GM06990 (cell line): Measurements from ENCODE around the gene GOLPH3.
A peak's percentile ranks its signal among the peaks of the same experiment; 100 is the strongest.
"Not testable (repeated sequence)": the region's sequence is repeated elsewhere in the genome, so short reads cannot be mapped to it uniquely, and the experiment has no call there.

Source experiments
- DNase-seq: peaks from one replicate; pipeline ENCODE4 v3.0.0-alpha.2; 2011; ENCODE audit not compliant: insufficient read length; ENCODE audit errors: extremely low read depth
- H3K27me3 ChIP-seq: replicated peaks from 2 replicates; pipeline ENCODE4 v1.6.0; 2011; ENCODE audit warnings: low read length; ENCODE audit not compliant: control insufficient read depth, insufficient read depth
- H3K36me3 ChIP-seq: 2 replicates; pipeline ENCODE4 v1.5.1; 2011; ENCODE audit warnings: low read length; ENCODE audit not compliant: control insufficient read depth, insufficient read depth
- H3K4me3 ChIP-seq: replicated peaks from 2 replicates; pipeline ENCODE4 v1.5.1; 2011; ENCODE audit warnings: low read depth, mild to moderate bottlenecking, control low read depth, low read length
- TF ChIP-seq, protein P1 (sequence below): IDR thresholded peaks from 2 replicates; pipeline ENCODE4 v1.5.1; 2011; ENCODE audit warnings: low read length, control low read depth, mild to moderate bottlenecking, inconsistent platforms; ENCODE audit not compliant: insufficient read depth, poor library complexity, severe bottlenecking

The GOLPH3 gene

DNA sequence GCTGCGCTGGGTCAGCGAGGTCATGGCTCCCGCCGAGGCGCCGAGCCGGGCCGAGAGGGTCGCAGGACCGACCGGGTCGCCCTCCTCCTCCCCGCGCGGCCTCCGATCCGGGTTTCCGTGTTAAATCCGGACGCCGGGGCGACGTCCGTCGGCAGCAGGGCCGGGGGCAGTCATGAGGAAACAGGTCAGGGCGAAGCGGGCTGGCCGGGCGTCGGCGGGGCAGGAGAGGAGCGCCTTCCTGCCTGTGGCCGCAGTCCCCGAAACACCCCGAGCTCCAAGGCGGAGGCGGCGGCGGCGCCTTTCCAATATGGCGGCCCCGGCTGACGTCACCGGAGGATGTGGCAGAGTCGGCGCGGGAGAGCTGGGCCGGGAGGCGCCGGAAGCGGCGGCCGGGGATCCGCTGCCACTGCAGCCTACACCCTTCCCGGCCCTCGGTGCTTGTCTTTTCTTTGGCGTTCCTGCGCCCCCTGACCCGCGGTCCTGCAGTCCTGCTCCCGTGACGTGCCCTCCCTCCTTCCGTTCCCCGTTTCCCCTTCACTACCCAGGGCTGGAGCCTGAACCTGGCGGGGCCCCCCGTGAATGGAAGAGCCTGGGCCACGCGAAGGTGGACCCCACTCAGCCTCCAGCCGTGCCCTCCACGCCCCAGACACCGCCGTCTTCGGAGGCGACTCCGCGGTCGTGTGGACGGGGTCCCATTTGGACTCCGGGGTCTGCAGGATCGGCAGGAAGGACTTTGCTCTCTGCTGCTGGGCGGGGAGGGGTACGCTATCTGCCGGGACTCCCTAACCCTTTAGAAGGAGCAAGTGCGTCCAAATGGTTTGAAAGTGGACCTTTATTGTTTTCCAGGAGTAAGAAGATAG lies at the start of gene GOLPH3:
Gene GOLPH3, minus strand, starts transcription at position 309 of the 860 bp plus-strand sequence. Its CDS starts 285 bp downstream, at position 24.
- TF ChIP-seq, protein P1, sequence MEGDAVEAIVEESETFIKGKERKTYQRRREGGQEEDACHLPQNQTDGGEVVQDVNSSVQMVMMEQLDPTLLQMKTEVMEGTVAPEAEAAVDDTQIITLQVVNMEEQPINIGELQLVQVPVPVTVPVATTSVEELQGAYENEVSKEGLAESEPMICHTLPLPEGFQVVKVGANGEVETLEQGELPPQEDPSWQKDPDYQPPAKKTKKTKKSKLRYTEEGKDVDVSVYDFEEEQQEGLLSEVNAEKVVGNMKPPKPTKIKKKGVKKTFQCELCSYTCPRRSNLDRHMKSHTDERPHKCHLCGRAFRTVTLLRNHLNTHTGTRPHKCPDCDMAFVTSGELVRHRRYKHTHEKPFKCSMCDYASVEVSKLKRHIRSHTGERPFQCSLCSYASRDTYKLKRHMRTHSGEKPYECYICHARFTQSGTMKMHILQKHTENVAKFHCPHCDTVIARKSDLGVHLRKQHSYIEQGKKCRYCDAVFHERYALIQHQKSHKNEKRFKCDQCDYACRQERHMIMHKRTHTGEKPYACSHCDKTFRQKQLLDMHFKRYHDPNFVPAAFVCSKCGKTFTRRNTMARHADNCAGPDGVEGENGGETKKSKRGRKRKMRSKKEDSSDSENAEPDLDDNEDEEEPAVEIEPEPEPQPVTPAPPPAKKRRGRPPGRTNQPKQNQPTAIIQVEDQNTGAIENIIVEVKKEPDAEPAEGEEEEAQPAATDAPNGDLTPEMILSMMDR, result peak; percentile 6
- H3K27me3 ChIP-seq, result no peaks in the 10 kb centered on the region
- H3K36me3 ChIP-seq, result peaks cover 2% of the 10 kb centered on the region; the same call in 1 of the 2 replicates
- DNase-seq, result peak; percentile 92
- H3K4me3 ChIP-seq, result peak within 1 kb of the TSS; percentile 76

DNA sequence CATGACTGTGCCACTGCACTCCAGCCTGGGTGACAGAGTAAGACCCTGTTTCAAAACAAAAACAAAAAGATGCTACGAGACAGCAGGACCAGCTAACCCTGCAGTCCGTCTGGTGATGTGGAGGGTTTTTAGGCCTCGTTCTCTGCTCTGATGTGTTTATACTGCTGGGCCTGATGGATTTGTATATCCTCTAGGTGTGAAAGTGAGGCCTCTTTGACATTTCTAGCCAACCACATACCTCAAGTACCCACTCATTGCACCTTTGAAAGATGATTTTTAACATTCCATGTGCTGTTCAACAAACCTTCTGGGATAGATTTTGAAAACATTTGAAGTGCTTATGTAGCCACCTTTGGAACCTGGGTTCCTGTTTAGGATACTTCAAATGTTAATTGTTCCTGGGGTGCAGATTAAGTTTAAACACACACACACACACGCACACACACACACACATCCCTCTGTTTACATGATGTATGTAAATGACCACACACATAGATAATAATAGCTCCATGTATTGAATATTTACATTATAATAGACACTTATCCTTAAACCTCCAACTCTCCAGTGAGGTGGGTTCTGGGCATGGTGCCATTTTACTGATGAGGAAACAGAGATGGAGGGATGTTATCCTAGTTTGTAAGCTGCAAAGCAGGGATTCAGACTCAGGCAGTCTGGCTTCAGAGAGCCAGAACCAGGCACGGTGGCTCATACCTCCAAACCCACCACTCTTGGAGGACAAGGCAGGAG lies 48.8 kb upstream of the GOLPH3 start:
- DNase-seq, result no peak
- TF ChIP-seq, protein P1, result no peak
- H3K27me3 ChIP-seq, result no peaks in the 10 kb centered on the region
- no peaks in the 10 kb centered on the region for H3K36me3 ChIP-seq
- no peak overlapping the region for H3K4me3 ChIP-seq

DNA sequence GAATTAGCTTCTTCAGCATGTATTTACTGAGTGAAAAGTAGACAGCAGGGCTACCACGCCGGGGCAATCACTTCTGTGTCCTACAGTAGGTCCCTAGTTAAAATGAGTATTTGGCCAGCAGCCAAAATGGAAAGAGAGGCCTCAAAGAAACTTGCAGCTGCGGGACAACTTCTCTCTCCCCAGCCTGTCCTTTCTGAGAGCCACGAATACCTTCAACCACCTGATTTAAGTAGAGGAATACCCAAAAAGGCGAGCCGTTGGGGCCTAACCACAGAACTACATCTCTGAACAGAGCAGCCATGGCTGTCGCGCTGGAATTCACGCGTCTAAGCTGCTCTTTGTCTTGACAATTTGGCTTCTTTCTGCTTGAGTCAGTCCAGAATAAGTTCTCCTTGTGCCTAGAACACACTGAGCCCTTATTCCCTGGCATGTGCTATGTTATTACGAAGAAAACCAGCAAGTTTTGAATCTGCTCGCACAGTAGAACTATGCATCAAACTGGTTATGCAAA lies 43.8 kb upstream of the GOLPH3 start:
- no peak for DNase-seq
- Histone ChIP-seq H3K4me3 (no peak overlapping the region), H3K27me3 (no peaks in the 10 kb centered on the region), H3K36me3 (no peaks in the 10 kb centered on the region)
- TF ChIP-seq, protein P1, result no peak

GRCh38 chr5:32214344-32214743 lies 40.2 kb upstream of the GOLPH3 start:
- DNase-seq, H3K36me3 ChIP-seq: not testable (repeated sequence)

GRCh38 chr5:32210151-32210550 lies 36.0 kb upstream of the GOLPH3 start:
- H3K4me3 ChIP-seq, result no peak overlapping the region
- DNase-seq, result no peak
- H3K36me3 ChIP-seq, result no peaks in the 10 kb centered on the region
- no peaks in the 10 kb centered on the region for H3K27me3 ChIP-seq
- TF ChIP-seq, protein P1, result no peak

More at GRCh38 chr5:32214344-32214743, 40.2 kb upstream of the GOLPH3 start:
- H3K4me3 ChIP-seq, H3K27me3 ChIP-seq: not testable (repeated sequence)

DNA sequence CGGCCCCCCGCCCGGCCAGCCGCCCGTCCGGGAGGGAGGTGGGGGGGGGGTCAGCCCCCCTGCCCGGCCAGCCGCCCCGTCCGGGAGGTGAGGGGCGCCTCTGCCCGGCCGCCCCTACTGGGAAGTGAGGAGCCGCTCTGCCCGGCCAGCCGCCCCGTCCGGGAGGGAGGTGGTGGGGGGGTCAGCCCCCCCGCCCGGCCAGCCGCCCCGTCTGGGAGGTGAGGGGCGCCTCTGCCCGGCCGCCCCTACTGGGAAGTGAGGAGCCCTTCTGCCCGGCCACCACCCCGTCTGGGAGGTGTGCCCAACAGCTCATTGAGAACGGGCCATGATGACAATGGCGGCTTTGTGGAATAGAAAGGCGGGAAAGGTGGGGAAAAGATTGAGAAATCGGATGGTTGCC lies 34.7 kb upstream of the GOLPH3 start:
- H3K4me3 ChIP-seq, H3K36me3 ChIP-seq, DNase-seq, H3K27me3 ChIP-seq: not testable (repeated sequence)
